Left lung (tissue), 10 donors: ENCODE measurements around the gene RNF223. TPM values are rescaled to one million over a fixed set of nuclear protein-coding genes. Genes with fewer than 3 reads are reported as not detected.

Experiments
- ATAC-seq: fragments of 200-7000 bp; cut with Tn5 transposase; one replicate; pipeline ENCODE4 v1.9.1; 2020; ENCODE audit warnings: moderate library complexity
- DNase-seq, 4 donors: peaks; one replicate each; pipeline ENCODE4 v3.0.0-alpha.2; 2013 to 2020
- H3K27ac ChIP-seq, 2 donors: fragments of 200-600 bp; sonication (generic) in 1 of 2; one replicate each; pipeline versions ENCODE4 v1.5.0 to v1.8.0; 2020 to 2021
- H3K27me3 ChIP-seq, 2 donors: fragments of 200-600 bp; sonication (generic) in 1 of 2; one replicate each; pipeline versions ENCODE4 v1.5.0 to v1.8.0; 2020 to 2021
- H3K36me3 ChIP-seq, 2 donors: fragments of 200-600 bp; sonication (generic) in 1 of 2; one replicate each; pipeline versions ENCODE4 v1.5.0 to v1.8.0; 2020 to 2021
- H3K4me1 ChIP-seq, 2 donors: fragments of 200-600 bp; one replicate each; pipeline ENCODE4 v1.8.0; 2021
- H3K4me3 ChIP-seq, 2 donors: fragments of 200-600 bp; sonication (generic) in 1 of 2; one replicate each; pipeline versions ENCODE4 v1.5.0 to v1.8.0; 2020 to 2021; ENCODE audit warnings: mild to moderate bottlenecking in 1 of 2
- H3K9me3 ChIP-seq, 2 donors: fragments of 200-600 bp; sonication (generic) in 1 of 2; one replicate each; pipeline versions ENCODE4 v1.5.0 to v1.8.0; 2020 to 2021
- intact Hi-C, 2 donors: fragments of 100-400 bp; cut with DNase I; formaldehyde crosslinking; loops; one replicate each; pipeline versions ENCODE4 v1.11.2 to v1.14.2; 2022
- polyA plus RNA-seq, 6 donors: library from polyadenylated mRNA; unstranded; fragments of 120-200 nt; gene quantifications; one replicate each; pipeline ENCODE4 v1.2.1, GENCODE V29; 2013; ENCODE audit not compliant: insufficient read length in 6 of 6
- total RNA-seq, 2 donors: library from RNA; stranded (reverse); fragmentation: NEBNext Ultra II Directional; extraction: Animal tissue kit (Norgen Biotek cat#: 25700); gene quantifications; one replicate each; pipeline ENCODE4 v1.2.1, GENCODE V29; 2021
- TF ChIP-seq, protein P1 (sequence below), 2 donors: fragments of 200-600 bp; sonication (generic) in 1 of 2; IDR thresholded peaks; one replicate each; pipeline versions ENCODE4 v1.5.0 to v1.8.0; 2021; ENCODE audit warnings: antibody characterized with exemption in 2 of 2
- donor health status: DM: no; HTN: yes; CAD: no.
- donor health status: DM: no; HTN: no; CAD: no.

The RNF223 gene
- total and polyA plus RNA-seq, 8 donors = 0.13 to 1.7 (median 0.18) TPM

DNA sequence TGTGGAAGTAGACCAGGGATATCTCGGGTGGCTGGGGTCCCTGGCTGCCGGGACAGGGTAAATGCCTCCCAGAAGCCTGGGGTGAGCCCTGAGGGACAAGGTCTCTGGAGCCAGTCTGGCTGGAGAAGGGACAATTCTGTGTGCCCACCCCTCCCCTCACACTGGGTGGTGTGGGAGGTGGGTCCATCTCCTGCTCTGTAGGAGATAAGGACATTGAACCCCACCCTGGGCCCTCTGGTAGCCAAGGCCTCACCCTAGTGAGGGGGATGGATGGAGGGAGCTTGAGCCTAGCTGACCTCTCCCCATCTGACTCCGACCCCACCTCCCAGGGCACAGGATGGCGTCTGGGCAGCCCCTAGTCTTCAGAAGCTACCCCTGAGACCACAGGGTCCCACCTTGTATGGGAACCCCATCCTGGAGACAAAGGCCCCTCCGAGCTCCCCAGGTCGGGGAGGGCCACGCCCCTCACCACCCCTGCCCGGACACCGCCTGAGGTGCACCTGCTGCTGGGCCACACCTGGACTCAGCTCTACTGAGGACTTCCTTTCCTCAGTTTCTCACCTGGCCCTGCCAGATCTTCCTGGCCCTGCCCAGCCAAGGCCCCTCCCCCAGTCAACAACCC is 49.8 kb downstream of the RNF223 start:
- no peak overlapping the region for H3K27ac ChIP-seq
- H3K27me3 ChIP-seq = peaks cover 0 to 37% of the 10 kb centered on the region in 2 donors
- no peaks in the 10 kb centered on the region for H3K9me3 ChIP-seq
- TF ChIP-seq, protein P1, sequence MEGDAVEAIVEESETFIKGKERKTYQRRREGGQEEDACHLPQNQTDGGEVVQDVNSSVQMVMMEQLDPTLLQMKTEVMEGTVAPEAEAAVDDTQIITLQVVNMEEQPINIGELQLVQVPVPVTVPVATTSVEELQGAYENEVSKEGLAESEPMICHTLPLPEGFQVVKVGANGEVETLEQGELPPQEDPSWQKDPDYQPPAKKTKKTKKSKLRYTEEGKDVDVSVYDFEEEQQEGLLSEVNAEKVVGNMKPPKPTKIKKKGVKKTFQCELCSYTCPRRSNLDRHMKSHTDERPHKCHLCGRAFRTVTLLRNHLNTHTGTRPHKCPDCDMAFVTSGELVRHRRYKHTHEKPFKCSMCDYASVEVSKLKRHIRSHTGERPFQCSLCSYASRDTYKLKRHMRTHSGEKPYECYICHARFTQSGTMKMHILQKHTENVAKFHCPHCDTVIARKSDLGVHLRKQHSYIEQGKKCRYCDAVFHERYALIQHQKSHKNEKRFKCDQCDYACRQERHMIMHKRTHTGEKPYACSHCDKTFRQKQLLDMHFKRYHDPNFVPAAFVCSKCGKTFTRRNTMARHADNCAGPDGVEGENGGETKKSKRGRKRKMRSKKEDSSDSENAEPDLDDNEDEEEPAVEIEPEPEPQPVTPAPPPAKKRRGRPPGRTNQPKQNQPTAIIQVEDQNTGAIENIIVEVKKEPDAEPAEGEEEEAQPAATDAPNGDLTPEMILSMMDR (IDR thresholded peaks at IDR 0.05) = no peak
- H3K36me3 ChIP-seq = no peaks in the 10 kb centered on the region
- DNase-seq = no peak
- H3K4me3 ChIP-seq = no peak overlapping the region
- intact Hi-C loops = no loop called here
- peaks cover 13 to 49% of the 10 kb centered on the region in 2 donors for H3K4me1 ChIP-seq
- ATAC-seq = no peak

DNA sequence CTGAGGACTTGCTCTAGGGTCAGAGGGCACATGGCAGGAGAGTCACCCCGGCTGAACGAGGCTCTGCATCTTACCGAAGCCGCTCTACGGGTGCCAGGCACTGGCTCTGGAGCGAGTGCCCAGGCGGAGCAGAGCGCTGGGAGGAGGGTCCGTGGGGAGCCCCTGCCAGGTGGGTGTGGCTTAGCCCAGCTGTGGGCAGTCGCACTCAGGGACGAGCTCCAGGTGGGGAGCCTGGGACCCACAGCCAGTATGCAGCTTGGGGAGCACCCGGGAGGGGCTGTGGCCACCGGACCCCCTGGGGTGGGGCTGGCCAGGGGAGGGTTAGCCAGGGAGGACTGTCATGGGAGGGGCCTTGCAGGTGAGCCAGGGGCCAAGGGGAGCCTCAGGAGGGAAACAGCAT is 50.4 kb downstream of the RNF223 start:
- Histone ChIP-seq H3K4me3 (no peak overlapping the region), H3K4me1 (peaks cover 13 to 54% of the 10 kb centered on the region in 2 donors), H3K27me3 (peaks cover 0 to 37% of the 10 kb centered on the region in 2 donors), H3K27ac (no peak overlapping the region), H3K36me3 (no peaks in the 10 kb centered on the region), H3K9me3 (no peaks in the 10 kb centered on the region)
- TF ChIP-seq, protein P1 (IDR thresholded peaks at IDR 0.05) = no peak
- ATAC-seq (no peak), DNase-seq (no peak)
- intact Hi-C loops = no loop called here

DNA sequence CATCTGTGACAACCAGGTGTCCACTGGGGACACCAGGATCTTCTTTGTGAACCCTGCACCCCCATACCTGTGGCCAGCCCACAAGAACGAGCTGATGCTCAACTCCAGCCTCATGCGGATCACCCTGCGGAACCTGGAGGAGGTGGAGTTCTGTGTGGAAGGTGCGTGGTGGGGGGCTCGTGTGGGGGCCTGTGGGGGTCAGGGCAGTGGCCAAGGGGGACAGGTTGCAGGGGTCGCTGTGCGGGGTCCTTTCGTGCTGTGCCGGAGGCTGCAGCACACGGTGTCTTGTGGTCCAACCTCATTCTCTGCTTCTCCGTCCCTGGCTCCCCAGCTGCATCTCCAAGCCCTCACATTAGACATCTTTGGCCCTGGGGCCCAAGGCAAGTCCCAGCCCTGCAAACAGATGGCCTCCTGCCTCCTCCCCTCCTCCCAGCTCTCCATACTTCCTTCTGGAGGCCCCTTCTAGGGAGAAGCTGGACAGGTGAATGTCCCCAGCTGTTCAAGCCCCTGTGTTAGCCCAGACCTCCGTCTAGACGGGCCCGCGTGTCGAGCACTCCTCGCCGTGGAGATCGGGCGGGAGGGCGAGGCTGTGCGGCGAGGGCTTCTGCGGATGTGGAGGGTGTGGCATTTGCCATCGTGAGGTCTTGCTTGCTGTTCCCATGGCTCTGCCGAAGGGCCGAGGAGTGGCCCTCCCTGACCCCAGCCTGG is 51.6 kb downstream of the RNF223 start:
- Histone ChIP-seq H3K4me3 (no peak overlapping the region), H3K4me1 (peaks cover 13 to 54% of the 10 kb centered on the region in 2 donors), H3K9me3 (no peaks in the 10 kb centered on the region), H3K36me3 (no peaks in the 10 kb centered on the region), H3K27me3 (peaks cover 0 to 37% of the 10 kb centered on the region in 2 donors), H3K27ac (no peak overlapping the region)
- TF ChIP-seq, protein P1 (IDR thresholded peaks at IDR 0.05) = no peak
- no peak for ATAC-seq
- intact Hi-C loops = no loop called here
- no peak for DNase-seq

DNA sequence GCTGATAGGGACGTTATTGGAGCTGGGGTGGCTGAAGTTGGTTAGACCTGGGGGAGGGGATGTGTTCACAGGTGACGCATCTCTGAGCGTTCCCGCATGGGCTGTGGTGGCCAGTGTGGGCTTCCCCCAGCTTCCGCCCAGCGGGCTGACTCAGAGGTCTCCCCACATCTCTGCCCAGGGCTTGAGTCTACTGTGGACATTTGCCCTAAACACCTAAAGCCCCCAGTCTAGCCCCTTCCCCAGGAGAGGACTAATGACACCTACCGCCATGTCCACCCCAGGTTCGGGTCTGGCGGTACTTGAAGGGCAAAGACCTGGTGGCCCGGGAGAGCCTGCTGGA is 52.2 kb downstream of the RNF223 start:
- Histone ChIP-seq H3K27ac (no peak overlapping the region), H3K4me3 (peak overlapping the region in 1 of 2 donors; percentile 75), H3K9me3 (no peaks in the 10 kb centered on the region), H3K4me1 (peaks cover 13 to 54% of the 10 kb centered on the region in 2 donors), H3K36me3 (no peaks in the 10 kb centered on the region), H3K27me3 (peaks cover 0 to 37% of the 10 kb centered on the region in 2 donors)
- ATAC-seq = no peak
- TF ChIP-seq, protein P1 (IDR thresholded peaks at IDR 0.05) = no peak
- no peak for DNase-seq
- intact Hi-C loops = no loop called here
